GM21723 (cell line): Measurements from ENCODE around the gene PRKCH.

Experiments used
- ATAC-seq: cut with Tn5 transposase; IDR thresholded peaks from one replicate; pipeline ENCODE4 v1.9.1; 2021; ENCODE audit warnings: mild to moderate bottlenecking, moderate library complexity; ENCODE audit not compliant: unreplicated experiment

The PRKCH gene

GRCh38 chr14:61540931-61541330, 219.6 kb downstream of the PRKCH start:
- no peak for ATAC-seq

DNA sequence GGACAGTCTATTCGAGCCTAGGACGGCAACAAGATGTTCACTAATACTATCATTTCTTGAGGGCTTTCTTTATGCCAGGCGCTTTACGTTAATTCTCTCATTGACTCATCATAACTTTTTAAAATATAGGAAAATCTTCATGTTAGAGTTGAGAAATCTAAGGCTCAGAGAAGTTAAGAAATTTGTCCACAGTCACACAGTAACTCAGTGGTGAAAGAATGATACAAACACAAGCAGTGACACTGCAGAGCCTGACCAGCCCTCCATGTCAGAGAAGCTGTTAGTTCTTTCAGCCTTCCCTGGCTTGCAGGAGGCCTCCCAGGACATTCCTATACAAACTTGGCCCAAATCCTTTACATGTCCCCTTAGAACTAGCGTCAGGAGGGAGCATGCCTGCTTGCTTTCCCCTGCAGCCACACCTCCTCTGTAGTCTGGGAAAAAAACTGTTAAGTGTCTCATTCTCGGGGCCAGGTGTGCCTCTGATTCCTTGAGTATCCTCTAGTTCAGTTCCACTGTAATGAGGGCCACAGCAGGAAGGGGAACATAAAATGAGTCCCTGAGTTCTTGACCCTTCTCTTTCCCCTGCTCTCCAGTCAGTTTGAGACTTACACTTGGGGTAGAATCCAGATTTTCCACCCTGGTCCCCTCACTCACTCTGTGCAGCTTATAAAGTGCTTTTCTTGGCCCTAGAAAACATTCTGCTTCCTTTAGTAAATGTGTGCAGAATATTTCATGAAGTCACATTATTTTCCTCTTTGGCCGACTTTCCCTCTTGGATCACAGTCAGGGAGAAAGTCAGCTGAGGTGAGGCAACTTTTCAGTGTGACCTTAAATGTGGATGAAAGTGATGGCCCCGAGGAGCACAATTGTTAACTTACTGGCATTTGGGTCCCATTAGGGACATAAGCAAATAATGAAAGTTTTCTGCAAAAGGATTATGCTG, 221.7 kb downstream of the PRKCH start:
- ATAC-seq, result no peak

- no peak for ATAC-seq
Observed at GRCh38 chr14:61543946-61544345, 222.6 kb downstream of the PRKCH start.

GRCh38 chr14:61544448-61545330, 223.3 kb downstream of the PRKCH start:
- no peak for ATAC-seq

GRCh38 chr14:61545726-61546455, 224.5 kb downstream of the PRKCH start:
- no peak for ATAC-seq

GRCh38 chr14:61547186-61548069, 226.0 kb downstream of the PRKCH start:
- no peak for ATAC-seq

GRCh38 chr14:61549425-61549824, 228.0 kb downstream of the PRKCH start:
- no peak for ATAC-seq

DNA sequence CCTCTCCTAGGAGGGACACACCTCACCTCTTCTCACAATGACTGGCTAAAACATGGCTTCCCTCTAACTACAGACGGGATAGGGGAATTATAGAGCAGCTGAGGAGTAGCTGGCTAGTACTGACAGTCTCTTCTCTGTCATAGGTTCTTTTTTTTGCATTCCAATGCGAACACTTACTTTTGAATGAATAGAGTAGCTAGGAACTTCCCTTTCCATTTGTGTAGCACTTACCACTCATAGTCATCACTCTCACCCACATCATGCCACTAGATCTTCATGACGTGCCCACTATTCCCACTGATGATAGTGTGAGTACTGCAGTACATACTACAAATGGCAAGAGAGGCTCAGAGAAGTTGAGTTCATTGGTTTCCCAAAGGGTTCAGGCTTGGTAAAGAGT, 230.0 kb downstream of the PRKCH start:
- no peak for ATAC-seq

GRCh38 chr14:61552241-61552640, 230.9 kb downstream of the PRKCH start:
- ATAC-seq, result no peak

DNA sequence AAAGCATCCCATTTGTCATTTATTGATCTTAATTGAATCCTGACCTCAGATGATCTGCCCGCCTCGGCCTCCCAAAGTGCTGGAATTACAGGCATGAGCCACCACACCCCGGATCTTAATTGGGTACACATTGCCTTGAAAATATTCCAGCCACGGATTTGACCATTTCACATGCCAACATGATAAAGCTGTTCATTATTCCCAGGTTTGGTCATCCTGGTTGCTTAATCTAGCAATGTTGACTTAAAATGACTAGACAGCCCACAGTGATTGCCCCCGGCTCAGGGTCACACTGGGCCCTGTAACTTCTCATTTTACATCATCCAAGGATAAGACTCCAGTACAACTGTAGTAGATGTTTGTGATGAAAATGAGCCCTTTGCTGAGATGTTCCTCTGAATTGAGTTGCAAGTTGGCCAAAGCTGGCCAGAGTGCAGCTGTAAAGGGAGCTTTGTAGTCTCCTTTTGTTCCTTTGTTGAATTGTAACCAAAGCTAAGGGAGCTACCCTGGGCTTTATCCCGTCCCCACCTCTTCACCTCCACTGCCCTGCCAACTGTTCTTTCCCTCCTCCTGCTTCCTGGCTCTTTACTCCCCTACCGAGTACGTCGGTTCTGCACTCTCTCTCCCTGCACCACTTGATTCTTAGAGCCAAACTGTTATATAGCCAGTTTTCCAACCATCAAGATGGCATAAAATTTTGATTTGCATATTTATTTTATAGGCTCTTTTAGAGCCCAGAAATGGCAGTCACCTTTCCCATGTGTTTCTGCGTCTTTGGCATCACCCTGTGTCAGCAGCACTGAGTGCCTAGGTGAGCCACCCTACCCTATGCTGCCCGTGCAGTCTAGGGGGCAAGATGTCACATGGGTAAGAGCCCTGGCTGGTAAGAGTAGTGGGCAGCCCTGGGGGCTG, 232.6 kb downstream of the PRKCH start:
- no peak for ATAC-seq

DNA sequence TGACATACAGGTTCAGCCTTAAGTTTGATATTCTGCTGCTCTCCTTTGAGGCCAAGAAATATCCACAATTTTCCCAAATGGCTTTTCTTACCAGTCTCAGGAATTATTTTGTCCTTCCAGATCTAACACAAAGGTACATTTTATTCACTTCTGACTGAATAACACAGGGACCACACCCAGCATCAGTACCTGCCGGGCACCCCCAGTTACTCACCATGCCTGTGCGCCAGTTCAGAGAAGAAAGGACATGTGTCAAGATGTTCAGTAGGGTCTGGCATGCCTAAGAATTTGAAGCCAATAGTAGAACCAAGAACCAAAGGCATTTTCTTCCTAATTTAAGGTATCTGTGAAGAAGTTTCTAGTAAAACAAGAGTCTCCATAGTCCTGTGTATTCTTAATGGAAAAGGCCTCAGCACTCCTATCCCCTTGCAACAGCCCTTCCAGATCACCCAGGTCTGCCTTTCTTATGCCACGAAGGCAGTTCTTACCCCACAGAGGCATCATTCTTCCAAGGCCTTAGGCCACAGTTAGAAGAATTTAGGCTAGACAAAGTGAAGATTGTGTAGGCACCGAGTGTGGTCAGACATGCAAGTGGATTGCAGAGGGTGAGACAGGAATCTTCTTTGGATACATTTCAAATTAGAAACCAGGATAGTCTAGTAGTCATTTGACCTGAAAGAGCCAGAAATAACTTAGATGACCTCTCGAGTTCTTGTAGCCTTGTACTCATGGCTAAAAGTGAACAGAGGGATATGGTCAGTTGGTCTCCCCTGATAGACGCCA, 233.9 kb downstream of the PRKCH start:
- ATAC-seq, result no peak

- no peak for ATAC-seq
Observed at GRCh38 chr14:61556455-61556854, 235.1 kb downstream of the PRKCH start.

DNA sequence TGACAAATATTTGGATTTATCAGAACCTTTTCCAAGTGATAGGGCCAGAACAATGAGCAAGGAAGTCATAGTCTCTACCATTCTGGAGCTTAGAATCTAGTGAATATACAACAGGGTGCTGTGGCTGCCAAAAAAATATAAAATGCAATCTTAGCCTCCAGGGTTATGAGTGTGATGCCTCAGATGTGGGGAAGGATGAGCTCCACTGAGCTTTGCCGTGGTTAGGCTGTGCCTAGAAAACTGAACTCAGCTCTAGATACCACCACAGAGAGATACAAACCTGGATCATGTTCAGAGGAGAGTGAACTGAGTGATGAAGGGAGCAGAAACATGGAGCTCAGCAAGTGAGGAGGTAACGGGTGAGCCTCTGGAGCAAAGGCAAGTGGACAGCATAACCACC, 235.9 kb downstream of the PRKCH start:
- ATAC-seq, result no peak

- ATAC-seq, result no peak
Observed at GRCh38 chr14:61557854-61558253, 236.5 kb downstream of the PRKCH start.

GRCh38 chr14:61558271-61558670, 236.9 kb downstream of the PRKCH start:
- ATAC-seq, result no peak

- no peak for ATAC-seq
Observed at GRCh38 chr14:61559641-61560201, 238.3 kb downstream of the PRKCH start.

DNA sequence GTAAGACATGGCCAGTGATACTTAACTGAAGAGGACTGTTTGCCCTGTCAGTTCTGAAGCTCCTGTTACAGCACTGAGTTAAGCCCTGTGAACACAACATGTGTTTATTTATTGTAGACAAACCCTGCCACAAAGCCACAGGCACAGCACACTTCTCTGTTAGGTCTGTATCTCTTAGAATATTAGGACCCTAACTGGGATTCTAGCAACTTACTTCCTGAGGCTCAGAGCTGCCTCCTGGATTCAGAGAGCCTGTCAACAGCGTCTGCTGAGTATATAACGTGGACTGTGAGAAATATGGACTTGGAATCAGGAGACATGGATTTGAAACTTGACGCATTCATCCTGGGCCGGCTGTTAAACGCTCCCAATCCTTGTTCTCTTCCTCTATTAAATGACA, 238.9 kb downstream of the PRKCH start:
- no peak for ATAC-seq

- ATAC-seq, result no peak
Observed at GRCh38 chr14:61561104-61561503, 239.7 kb downstream of the PRKCH start.
